ENCODE results near the gene PSMA8.

Gene PSMA8

DNA sequence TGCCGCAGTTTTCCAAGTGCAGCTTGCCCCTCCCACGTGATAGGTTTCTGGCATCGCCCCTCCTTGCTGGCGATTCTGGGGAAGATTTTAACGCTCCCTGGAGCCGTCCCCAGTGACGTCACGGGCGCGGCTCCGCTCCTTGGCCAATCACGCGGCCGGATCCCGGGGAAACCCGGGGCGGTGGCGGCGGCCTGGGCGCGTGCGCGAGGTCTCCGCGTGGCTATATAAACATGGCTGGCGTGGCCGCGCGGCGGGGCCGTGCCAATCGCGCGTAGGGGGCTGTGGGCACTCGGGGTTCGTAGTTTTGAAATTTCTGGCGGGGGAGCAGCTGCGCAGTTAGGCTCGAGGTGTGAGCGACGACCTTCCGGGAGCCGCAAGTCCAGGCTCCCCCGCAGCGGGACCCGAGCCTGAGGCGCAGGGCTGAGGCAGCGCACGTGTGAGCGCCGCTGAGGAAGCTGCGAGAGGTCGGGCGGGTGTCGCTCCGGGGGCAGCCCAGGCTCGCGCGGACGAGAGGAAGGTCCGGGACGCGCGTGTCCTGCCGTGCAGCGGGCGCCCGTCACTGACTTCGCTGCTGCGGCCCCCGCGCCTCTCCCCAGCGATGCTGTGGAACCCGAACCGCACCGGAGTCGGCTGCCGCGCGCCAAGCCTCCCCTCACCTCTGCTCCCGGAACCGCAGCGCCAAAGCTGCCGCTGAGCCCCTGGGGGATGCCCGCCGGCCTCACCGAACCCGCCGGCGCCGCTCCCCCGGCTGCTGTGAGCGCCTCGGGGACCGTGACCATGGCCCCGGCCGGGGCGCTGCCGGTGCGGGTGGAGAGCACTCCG lies 92.8 kb downstream of the PSMA8 start, which contains the start of gene TAF4B (continued):
- TF ChIP-seq PRDM1 (tag by site-specific recombination; IDR thresholded peaks at IDR 0.05): no peak
- TF ChIP-seq, protein P1, sequence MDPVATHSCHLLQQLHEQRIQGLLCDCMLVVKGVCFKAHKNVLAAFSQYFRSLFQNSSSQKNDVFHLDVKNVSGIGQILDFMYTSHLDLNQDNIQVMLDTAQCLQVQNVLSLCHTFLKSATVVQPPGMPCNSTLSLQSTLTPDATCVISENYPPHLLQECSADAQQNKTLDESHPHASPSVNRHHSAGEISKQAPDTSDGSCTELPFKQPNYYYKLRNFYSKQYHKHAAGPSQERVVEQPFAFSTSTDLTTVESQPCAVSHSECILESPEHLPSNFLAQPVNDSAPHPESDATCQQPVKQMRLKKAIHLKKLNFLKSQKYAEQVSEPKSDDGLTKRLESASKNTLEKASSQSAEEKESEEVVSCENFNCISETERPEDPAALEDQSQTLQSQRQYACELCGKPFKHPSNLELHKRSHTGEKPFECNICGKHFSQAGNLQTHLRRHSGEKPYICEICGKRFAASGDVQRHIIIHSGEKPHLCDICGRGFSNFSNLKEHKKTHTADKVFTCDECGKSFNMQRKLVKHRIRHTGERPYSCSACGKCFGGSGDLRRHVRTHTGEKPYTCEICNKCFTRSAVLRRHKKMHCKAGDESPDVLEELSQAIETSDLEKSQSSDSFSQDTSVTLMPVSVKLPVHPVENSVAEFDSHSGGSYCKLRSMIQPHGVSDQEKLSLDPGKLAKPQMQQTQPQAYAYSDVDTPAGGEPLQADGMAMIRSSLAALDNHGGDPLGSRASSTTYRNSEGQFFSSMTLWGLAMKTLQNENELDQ (tag by site-specific recombination; IDR thresholded peaks at IDR 0.05; ENCODE audit: low read depth): no peak
- TF ChIP-seq ZNF423 (tag by site-specific recombination; IDR thresholded peaks at IDR 0.05): no peak
- TF ChIP-seq ZNF266 (tag by site-specific recombination; IDR thresholded peaks at IDR 0.05; ENCODE audit: low read depth): no peak
- peak; percentile 68 for TF ChIP-seq SP7 (tag by site-specific recombination; IDR thresholded peaks at IDR 0.05)
- TF ChIP-seq ZNF707 (tag by site-specific recombination; IDR thresholded peaks at IDR 0.05): no peak
- peak; percentile 86 for TF ChIP-seq ZXDB (tag by site-specific recombination; IDR thresholded peaks at IDR 0.05)
- TF ChIP-seq YY1 (tag by site-specific recombination; IDR thresholded peaks at IDR 0.05): 0 out of 2 replicates have a peak, but pooled peaks have one; percentile 45
- no peak for TF ChIP-seq ZNF138 (tag by site-specific recombination; IDR thresholded peaks at IDR 0.05; ENCODE audit: borderline replicate concordance)
- peak; percentile 96 for TF ChIP-seq GLIS2 (tag by site-specific recombination; IDR thresholded peaks at IDR 0.05)
- no peak for TF ChIP-seq ZNF292 (tag by site-specific recombination; IDR thresholded peaks at IDR 0.05; ENCODE audit: borderline replicate concordance, low read depth)
- no peak for TF ChIP-seq ZNF112 (tag by site-specific recombination; IDR thresholded peaks at IDR 0.05)
- TF ChIP-seq ZNF830 (tag by site-specific recombination; IDR thresholded peaks at IDR 0.05; ENCODE audit: low read depth): no peak
- TF ChIP-seq ZNF747 (tag by site-specific recombination; IDR thresholded peaks at IDR 0.05): no peak
- TF ChIP-seq ZNF530 (tag by site-specific recombination; IDR thresholded peaks at IDR 0.05; ENCODE audit: low read depth): no peak
- TF ChIP-seq, protein P2, sequence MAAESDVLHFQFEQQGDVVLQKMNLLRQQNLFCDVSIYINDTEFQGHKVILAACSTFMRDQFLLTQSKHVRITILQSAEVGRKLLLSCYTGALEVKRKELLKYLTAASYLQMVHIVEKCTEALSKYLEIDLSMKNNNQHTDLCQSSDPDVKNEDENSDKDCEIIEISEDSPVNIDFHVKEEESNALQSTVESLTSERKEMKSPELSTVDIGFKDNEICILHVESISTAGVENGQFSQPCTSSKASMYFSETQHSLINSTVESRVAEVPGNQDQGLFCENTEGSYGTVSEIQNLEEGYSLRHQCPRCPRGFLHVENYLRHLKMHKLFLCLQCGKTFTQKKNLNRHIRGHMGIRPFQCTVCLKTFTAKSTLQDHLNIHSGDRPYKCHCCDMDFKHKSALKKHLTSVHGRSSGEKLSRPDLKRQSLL (tag by site-specific recombination; IDR thresholded peaks at IDR 0.05): no peak
- no peak for TF ChIP-seq SCRT2 (tag by site-specific recombination; IDR thresholded peaks at IDR 0.05)
- TF ChIP-seq ZNF624 (tag by site-specific recombination; IDR thresholded peaks at IDR 0.05): no peak
- TF ChIP-seq, protein P3, sequence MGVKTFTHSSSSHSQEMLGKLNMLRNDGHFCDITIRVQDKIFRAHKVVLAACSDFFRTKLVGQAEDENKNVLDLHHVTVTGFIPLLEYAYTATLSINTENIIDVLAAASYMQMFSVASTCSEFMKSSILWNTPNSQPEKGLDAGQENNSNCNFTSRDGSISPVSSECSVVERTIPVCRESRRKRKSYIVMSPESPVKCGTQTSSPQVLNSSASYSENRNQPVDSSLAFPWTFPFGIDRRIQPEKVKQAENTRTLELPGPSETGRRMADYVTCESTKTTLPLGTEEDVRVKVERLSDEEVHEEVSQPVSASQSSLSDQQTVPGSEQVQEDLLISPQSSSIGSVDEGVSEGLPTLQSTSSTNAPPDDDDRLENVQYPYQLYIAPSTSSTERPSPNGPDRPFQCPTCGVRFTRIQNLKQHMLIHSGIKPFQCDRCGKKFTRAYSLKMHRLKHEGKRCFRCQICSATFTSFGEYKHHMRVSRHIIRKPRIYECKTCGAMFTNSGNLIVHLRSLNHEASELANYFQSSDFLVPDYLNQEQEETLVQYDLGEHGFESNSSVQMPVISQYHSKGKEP (tag by site-specific recombination; IDR thresholded peaks at IDR 0.05): no peak
- TF ChIP-seq, protein P4, sequence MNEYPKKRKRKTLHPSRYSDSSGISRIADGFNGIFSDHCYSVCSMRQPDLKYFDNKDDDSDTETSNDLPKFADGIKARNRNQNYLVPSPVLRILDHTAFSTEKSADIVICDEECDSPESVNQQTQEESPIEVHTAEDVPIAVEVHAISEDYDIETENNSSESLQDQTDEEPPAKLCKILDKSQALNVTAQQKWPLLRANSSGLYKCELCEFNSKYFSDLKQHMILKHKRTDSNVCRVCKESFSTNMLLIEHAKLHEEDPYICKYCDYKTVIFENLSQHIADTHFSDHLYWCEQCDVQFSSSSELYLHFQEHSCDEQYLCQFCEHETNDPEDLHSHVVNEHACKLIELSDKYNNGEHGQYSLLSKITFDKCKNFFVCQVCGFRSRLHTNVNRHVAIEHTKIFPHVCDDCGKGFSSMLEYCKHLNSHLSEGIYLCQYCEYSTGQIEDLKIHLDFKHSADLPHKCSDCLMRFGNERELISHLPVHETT (tag by site-specific recombination; IDR thresholded peaks at IDR 0.05): no peak
- TF ChIP-seq, protein P5, sequence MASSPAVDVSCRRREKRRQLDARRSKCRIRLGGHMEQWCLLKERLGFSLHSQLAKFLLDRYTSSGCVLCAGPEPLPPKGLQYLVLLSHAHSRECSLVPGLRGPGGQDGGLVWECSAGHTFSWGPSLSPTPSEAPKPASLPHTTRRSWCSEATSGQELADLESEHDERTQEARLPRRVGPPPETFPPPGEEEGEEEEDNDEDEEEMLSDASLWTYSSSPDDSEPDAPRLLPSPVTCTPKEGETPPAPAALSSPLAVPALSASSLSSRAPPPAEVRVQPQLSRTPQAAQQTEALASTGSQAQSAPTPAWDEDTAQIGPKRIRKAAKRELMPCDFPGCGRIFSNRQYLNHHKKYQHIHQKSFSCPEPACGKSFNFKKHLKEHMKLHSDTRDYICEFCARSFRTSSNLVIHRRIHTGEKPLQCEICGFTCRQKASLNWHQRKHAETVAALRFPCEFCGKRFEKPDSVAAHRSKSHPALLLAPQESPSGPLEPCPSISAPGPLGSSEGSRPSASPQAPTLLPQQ (tag by site-specific recombination; IDR thresholded peaks at IDR 0.05): no peak; the same call in 1 of the 2 replicates
- no peak for TF ChIP-seq ZNF114 (tag by site-specific recombination; IDR thresholded peaks at IDR 0.05)
- no peak; the same call in 1 of the 2 replicates for TF ChIP-seq ZNF76 (tag by site-specific recombination; IDR thresholded peaks at IDR 0.05; ENCODE audit: borderline replicate concordance, low read depth)
- TF ChIP-seq ZNF660 (tag by site-specific recombination; IDR thresholded peaks at IDR 0.05): no peak
- no peak for TF ChIP-seq ZNF626 (tag by site-specific recombination; IDR thresholded peaks at IDR 0.05)
- peak; percentile 47; the same call in 1 of the 2 replicates for TF ChIP-seq ZBTB20 (tag by site-specific recombination; IDR thresholded peaks at IDR 0.05)
- TF ChIP-seq ZNF214 (tag by site-specific recombination; IDR thresholded peaks at IDR 0.05; ENCODE audit: borderline replicate concordance): no peak
- no peak for TF ChIP-seq ZNF544 (tag by site-specific recombination; IDR thresholded peaks at IDR 0.05)
- no peak for TF ChIP-seq HOXC10 (CRISPR knock-in tag; IDR thresholded peaks at IDR 0.05)
